ENCODE results near the gene MED13L.

Gene MED13L

GRCh38 chr12:115973968-115974724 is 303.3 kb downstream of the MED13L start:
- DNase-seq (ENCODE audit: insufficient read length, low spot score), result no peak
- FAIRE-seq, result no peak
- TF ChIP-seq CTCF (IDR thresholded peaks at IDR 0.05; ENCODE audit: insufficient read depth, missing control alignments), result no peak

GRCh38 chr12:115973066-115973465 is 304.4 kb downstream of the MED13L start:
- FAIRE-seq (no peak), DNase-seq (ENCODE audit: insufficient read length, low spot score) (no peak)
- TF ChIP-seq CTCF (IDR thresholded peaks at IDR 0.05; ENCODE audit: insufficient read depth, missing control alignments), result no peak

- DNase-seq (ENCODE audit: insufficient read length, low spot score) (no peak), FAIRE-seq (no peak)
- TF ChIP-seq CTCF (IDR thresholded peaks at IDR 0.05; ENCODE audit: insufficient read depth, missing control alignments), result no peak
Measured at GRCh38 chr12:115972241-115972640, 305.3 kb downstream of the MED13L start.

- TF ChIP-seq CTCF (IDR thresholded peaks at IDR 0.05; ENCODE audit: insufficient read depth, missing control alignments), result no peak
- DNase-seq (ENCODE audit: insufficient read length, low spot score) (no peak), FAIRE-seq (no peak)
Measured at GRCh38 chr12:115968211-115968610, 309.3 kb downstream of the MED13L start.

- no peak for TF ChIP-seq CTCF (IDR thresholded peaks at IDR 0.05; ENCODE audit: insufficient read depth, missing control alignments)
- DNase-seq (ENCODE audit: insufficient read length, low spot score), result no peak
- no peak for FAIRE-seq
Measured at GRCh38 chr12:115966376-115966775, 311.1 kb downstream of the MED13L start.

- DNase-seq (ENCODE audit: insufficient read length, low spot score), result no peak
- no peak for FAIRE-seq
- no peak for TF ChIP-seq CTCF (IDR thresholded peaks at IDR 0.05; ENCODE audit: insufficient read depth, missing control alignments)
Measured at GRCh38 chr12:115964626-115965025, 312.9 kb downstream of the MED13L start.

- TF ChIP-seq CTCF (IDR thresholded peaks at IDR 0.05; ENCODE audit: insufficient read depth, missing control alignments), result no peak
- no peak for FAIRE-seq
- DNase-seq (ENCODE audit: insufficient read length, low spot score), result no peak
Measured at GRCh38 chr12:115964214-115964613, 313.3 kb downstream of the MED13L start.
